HG02798 (cell line): ENCODE results near the gene RIMBP2.
"Not testable (repeated sequence)": the region's sequence is repeated elsewhere in the genome, so short reads cannot be mapped to it uniquely, and the experiment has no call there.

Source experiments
- ATAC-seq: cut with Tn5 transposase; IDR thresholded peaks from one replicate; pipeline ENCODE4 v1.9.1; 2021; ENCODE audit warnings: mild to moderate bottlenecking; ENCODE audit not compliant: unreplicated experiment, poor library complexity

The RIMBP2 gene

DNA sequence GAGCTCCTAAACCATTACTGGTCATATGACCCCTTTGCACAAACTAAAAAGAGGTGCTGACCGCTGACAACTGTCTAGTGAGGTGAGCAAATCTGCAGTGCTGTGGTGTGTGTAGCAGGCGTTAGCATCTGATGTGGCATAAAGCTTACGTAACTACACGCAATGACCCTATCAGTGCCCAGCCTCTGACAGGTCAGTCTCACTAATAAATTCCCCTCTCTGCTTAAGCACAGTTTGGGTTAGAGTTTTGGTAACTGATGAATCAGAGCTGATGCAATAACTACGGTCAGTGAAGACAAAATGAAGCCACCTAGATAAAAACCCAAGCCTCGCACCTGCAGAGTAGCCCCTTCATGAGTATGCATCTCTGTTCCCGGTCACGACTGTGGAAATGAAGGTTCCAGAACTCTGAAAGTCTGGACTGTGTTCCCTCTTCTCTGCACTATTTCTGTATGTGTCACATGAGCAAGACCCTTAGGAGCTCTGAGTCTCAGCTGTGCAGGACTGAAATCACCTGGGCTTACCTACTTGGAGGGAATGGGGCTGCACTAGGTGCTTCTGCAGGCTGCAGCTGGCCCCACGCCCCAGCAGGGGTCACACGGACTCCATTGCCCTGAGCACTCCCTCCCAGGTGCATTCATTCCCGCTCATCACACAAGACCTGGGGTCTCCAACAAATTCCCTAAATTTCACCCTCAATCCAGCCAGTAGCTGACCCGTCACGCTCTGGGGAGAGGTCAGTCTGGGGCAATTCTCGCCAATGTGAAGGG is 54.4 kb downstream of the RIMBP2 start:
- no peak for ATAC-seq

- ATAC-seq: no peak
Observed at GRCh38 chr12:130661059-130661458, 55.0 kb downstream of the RIMBP2 start.

- no peak for ATAC-seq
Observed at GRCh38 chr12:130658145-130658911, 57.8 kb downstream of the RIMBP2 start.

DNA sequence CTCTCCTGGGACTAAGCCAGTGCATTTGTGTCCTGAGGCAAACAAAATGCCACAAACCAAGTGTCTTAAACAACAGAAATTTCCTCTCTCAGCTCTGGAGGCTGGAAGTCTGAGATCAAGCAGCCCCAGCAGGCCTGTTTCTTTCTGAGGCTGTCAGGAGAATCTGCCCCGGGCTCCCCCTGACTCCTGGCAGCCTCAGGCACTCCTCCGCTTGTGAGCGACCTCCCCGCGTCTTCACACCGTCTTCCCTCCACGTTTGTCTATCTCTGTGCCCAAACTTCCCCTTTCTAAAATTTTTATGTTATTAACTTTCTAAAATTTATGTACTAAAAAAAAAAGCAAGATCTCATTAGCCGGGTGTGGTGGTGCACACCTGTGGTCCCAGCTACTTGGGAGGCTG is 59.7 kb downstream of the RIMBP2 start:
- no peak for ATAC-seq

DNA sequence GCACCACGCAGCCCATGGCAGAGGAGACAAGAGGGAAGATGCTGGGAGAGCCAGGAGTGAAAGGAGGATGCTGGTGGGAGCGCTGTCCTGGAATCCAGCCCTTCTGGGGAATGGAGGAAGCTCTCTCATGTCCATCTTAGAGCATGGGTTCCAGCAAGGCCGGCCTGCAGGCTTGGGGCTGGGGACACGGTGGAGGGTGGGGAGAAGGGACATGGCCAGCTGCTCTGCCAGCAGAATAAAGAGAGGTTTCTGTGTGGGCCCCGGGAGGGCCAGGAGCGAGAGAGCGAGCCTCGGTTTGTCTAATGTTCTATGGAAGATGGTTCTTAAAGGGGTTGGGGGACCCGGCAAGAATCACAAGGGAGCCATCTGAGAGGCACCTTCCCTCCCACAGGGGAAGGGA is 60.2 kb downstream of the RIMBP2 start:
- ATAC-seq: no peak

GRCh38 chr12:130655010-130655409 is 61.1 kb downstream of the RIMBP2 start:
- ATAC-seq: no peak

GRCh38 chr12:130651188-130651959 is 64.7 kb downstream of the RIMBP2 start:
- ATAC-seq: no peak

DNA sequence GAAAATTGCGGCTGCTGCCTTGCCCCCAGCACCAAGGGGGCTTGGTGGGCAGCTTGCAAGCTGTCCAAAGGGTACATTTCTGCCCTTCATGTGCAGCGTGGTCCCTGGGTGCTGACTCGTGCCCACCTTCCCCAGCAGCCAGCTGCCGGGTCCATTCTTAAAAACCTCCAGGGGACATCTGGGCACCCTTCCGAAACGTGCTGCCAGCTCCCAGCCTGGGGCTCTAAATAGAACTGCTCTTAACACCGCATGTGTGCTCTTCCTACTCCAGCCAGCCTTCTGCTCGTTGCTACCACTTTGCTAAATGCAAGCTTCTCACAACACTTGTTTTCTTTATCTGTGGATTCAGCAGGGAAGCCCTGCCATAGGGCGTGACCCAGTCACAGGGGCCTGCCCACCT is 66.0 kb downstream of the RIMBP2 start:
- no peak for ATAC-seq

- no peak for ATAC-seq
Observed at GRCh38 chr12:130649101-130650045, 66.7 kb downstream of the RIMBP2 start.

GRCh38 chr12:130647814-130648213 is 68.3 kb downstream of the RIMBP2 start:
- no peak for ATAC-seq

DNA sequence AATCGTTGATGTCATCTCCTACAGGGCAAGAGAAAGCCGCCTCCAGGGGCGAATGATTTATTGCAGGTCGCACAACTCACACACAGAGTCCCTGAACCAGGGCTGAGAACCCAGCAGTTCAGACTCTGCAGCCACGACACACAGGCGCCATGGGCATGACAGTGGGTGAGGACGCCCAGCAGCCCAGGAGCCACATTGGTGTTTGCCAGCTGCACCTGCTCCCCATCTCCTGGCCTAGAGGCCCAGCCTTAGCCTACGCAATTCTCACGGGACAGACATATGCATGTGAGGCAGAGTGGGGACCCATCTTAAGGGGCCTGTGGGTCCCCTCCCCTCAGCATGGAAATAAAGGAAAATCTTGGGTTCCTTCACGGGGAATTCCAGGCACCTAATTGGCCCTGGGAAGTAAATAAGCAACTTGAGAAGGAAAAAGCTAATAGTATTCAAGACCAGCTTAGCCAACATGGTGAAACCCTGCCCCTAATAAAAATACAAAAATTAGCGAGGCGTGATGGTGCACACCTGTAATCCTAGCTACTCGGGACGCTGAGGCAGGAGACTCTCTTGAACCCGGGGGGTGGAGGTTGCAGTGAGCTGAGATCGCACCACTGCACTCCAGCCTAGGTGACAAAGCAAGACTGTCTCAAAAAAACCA is 69.3 kb downstream of the RIMBP2 start:
- no peak for ATAC-seq

DNA sequence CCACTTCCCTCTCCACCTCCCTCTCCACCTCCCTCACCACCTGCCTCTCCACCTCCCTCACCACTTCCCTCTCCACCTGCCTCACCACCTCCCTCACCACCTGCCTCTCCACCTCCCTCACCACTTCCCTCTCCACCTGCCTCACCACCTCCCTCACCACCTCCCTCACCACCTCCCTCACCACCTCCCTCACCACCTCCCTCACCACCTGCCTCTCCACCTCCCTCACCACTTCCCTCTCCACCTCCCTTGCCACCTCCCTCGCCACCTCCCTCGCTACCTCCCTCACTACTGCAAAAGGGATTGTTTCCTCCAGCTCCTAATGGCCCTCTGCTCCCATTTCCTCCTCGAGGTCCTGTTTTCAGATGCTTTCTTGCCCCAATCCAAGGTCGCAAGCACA is 69.9 kb downstream of the RIMBP2 start:
- ATAC-seq: not testable (repeated sequence)

DNA sequence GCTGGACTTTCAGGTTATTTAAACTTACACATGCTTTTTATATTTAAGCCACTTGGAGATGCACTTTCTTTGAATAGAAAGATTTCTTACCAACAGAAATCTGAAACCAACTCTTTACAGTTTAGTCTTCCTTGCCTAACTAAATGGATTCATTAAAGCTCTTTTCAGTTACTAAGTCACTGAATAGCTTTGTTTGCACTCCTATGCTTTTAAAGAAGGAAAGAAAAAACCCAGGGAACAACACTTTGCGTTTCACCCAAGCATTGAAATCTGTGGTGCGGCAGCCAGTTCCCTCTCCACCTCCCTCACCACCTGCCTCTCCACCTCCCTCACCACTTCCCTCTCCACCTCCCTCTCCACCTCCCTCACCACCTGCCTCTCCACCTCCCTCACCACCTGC is 70.3 kb downstream of the RIMBP2 start:
- no peak for ATAC-seq

- ATAC-seq: no peak
Observed at GRCh38 chr12:130644566-130644965, 71.5 kb downstream of the RIMBP2 start.

GRCh38 chr12:130644146-130644545 is 72.0 kb downstream of the RIMBP2 start:
- no peak for ATAC-seq

- ATAC-seq: no peak
Observed at GRCh38 chr12:130642856-130643255, 73.2 kb downstream of the RIMBP2 start.

DNA sequence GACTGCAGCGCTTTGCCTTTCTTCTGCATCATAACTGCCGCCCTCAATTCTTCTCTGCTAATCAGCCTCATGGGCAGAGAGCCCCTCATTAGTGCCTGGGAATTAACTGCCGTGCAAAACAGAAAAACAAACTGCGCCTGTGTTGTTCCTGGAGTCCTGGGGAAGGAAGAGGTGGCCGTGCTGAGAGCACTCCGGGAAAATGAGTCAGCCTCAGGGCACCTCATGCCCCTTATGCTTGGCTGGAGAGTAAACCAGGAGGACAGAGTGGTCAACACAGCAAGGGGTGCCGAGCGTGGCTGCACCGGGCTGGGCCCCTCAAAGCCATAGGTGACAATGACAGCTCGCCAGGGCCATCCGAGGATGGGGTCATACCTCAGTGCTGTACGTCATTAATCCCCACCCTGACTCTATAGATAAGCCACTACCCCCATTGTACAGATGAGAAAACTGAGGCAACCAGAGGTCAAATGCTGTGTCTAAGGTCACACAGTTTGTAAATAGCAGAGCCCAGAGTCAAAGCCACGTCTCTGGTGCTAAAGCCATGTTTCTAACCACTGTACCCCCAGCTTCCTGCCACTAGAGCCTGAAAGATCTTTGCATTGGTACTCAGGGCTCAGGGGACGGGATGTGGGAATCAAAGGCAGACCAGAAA is 74.4 kb downstream of the RIMBP2 start:
- no peak for ATAC-seq

- no peak for ATAC-seq
Observed at GRCh38 chr12:130640901-130641300, 75.2 kb downstream of the RIMBP2 start.

GRCh38 chr12:130640496-130640895 is 75.6 kb downstream of the RIMBP2 start:
- no peak for ATAC-seq
